Muscle of leg (tissue), 11 donors: ENCODE data around the gene AMOTL2. TPM values are rescaled to one million over a fixed set of nuclear protein-coding genes. Genes with fewer than 3 reads are reported as not detected.

Experiments
- DNase-seq: peaks from one replicate; pipeline ENCODE4 v3.0.0; 2013
- H3K27ac ChIP-seq: one replicate; pipeline ENCODE4 v1.5.1; 2013; ENCODE audit warnings: mild to moderate bottlenecking, low read length, control low read depth
- H3K27me3 ChIP-seq: one replicate; pipeline ENCODE4 v1.6.1; 2013; ENCODE audit warnings: low read length; ENCODE audit not compliant: control insufficient read depth, insufficient read depth
- H3K36me3 ChIP-seq: one replicate; pipeline ENCODE4 v1.6.1; 2013; ENCODE audit warnings: low read length; ENCODE audit not compliant: control insufficient read depth, insufficient read depth
- H3K4me1 ChIP-seq: one replicate; pipeline ENCODE4 v1.6.1; 2013; ENCODE audit warnings: low read length; ENCODE audit not compliant: control insufficient read depth, insufficient read depth
- H3K4me3 ChIP-seq: one replicate; pipeline ENCODE4 v1.5.1; 2013; ENCODE audit warnings: low read length, control low read depth
- H3K9me3 ChIP-seq: replicated peaks from 2 replicates; pipeline ENCODE4 v1.6.1; 2013; ENCODE audit warnings: low read depth, low read length; ENCODE audit not compliant: control insufficient read depth
- WGBS: methylation state at CpG from one replicate; pipeline ENCODE4 v1.1.5; 2013; ENCODE audit warnings: missing lambda C conversion rate; ENCODE audit not compliant: insufficient coverage; 5-methylcytosine and 5-hydroxymethylcytosine counted together
- polyA plus RNA-seq, 8 donors: library from polyadenylated mRNA; unstranded; fragments of 120-200 nt; gene quantifications; one replicate each; pipeline versions ENCODE4 v1.2.1 to v1.2.3, GENCODE V29; 2013; ENCODE audit warnings: inconsistent platforms in 1 of 8, low replicate concordance in 1 of 8; ENCODE audit not compliant: insufficient read length in 8 of 8, insufficient read depth in 1 of 8
- total RNA-seq: library from RNA; stranded (reverse); fragments of 120-200 nt; gene quantifications from one replicate; pipeline ENCODE4 v1.2.4, GENCODE V29; 2013

The AMOTL2 gene
- total and polyA plus RNA-seq, 9 donors: 49.4 to 77.0 (median 58.9) TPM

- H3K4me3 ChIP-seq: no peak overlapping the region
- H3K4me1 ChIP-seq: peaks cover 100% of the 10 kb centered on the region
- WGBS: 63% methylated on average over 32 of the region's 33 CpGs
- H3K27me3 ChIP-seq: no peaks in the 10 kb centered on the region
- peaks cover 95% of the 10 kb centered on the region for H3K36me3 ChIP-seq
- DNase-seq: peak; percentile 74
- no peaks in the 10 kb centered on the region for H3K9me3 ChIP-seq
- H3K27ac ChIP-seq: peak overlapping the region; percentile 68
These were observed 12.9 kb downstream of the AMOTL2 start for GRCh38 chr3:134361162-134361835.

GRCh38 chr3:134360046-134360445 is 14.2 kb downstream of the AMOTL2 start:
- Histone ChIP-seq H3K9me3 (no peaks in the 10 kb centered on the region), H3K27me3 (no peaks in the 10 kb centered on the region), H3K4me3 (no peak overlapping the region), H3K27ac (peak overlapping the region; percentile 58), H3K4me1 (peaks cover 97% of the 10 kb centered on the region), H3K36me3 (peaks cover 92% of the 10 kb centered on the region)
- 69% methylated on average over 9 of the region's 12 CpGs for WGBS
- no peak for DNase-seq

- Histone ChIP-seq H3K9me3 (no peaks in the 10 kb centered on the region), H3K27me3 (no peaks in the 10 kb centered on the region), H3K27ac (peak overlapping the region; percentile 71), H3K4me3 (no peak overlapping the region), H3K36me3 (peaks cover 93% of the 10 kb centered on the region), H3K4me1 (peaks cover 97% of the 10 kb centered on the region)
- WGBS: 84% methylated on average over 11 of the region's 13 CpGs
- DNase-seq: no peak
These were observed 14.9 kb downstream of the AMOTL2 start for GRCh38 chr3:134359121-134360010.

GRCh38 chr3:134357914-134358811 is 16.1 kb downstream of the AMOTL2 start:
- H3K36me3 ChIP-seq: peaks cover 96% of the 10 kb centered on the region
- H3K27ac ChIP-seq: peak overlapping the region; percentile 77
- peak; percentile 88 for DNase-seq
- H3K9me3 ChIP-seq: no peaks in the 10 kb centered on the region
- H3K27me3 ChIP-seq: no peaks in the 10 kb centered on the region
- H3K4me1 ChIP-seq: peaks cover 97% of the 10 kb centered on the region
- WGBS: 38% methylated on average over 3 of the region's 10 CpGs
- no peak overlapping the region for H3K4me3 ChIP-seq

- Histone ChIP-seq H3K4me3 (no peak overlapping the region), H3K27ac (peak overlapping the region; percentile 77), H3K27me3 (no peaks in the 10 kb centered on the region), H3K9me3 (no peaks in the 10 kb centered on the region), H3K4me1 (peaks cover 97% of the 10 kb centered on the region), H3K36me3 (peaks cover 96% of the 10 kb centered on the region)
- no peak for DNase-seq
- 67% methylated on average over 3 of the region's 10 CpGs for WGBS
These were observed 16.9 kb downstream of the AMOTL2 start for GRCh38 chr3:134357261-134357913.

- peaks cover 96% of the 10 kb centered on the region for H3K4me1 ChIP-seq
- DNase-seq: no peak
- no peaks in the 10 kb centered on the region for H3K27me3 ChIP-seq
- H3K27ac ChIP-seq: peak overlapping the region; percentile 77
- peaks cover 88% of the 10 kb centered on the region for H3K36me3 ChIP-seq
- H3K9me3 ChIP-seq: no peaks in the 10 kb centered on the region
- no peak overlapping the region for H3K4me3 ChIP-seq
- WGBS: 53% methylated on average over 6 of the region's 9 CpGs
These were observed 17.7 kb downstream of the AMOTL2 start for GRCh38 chr3:134356411-134357040.

- no peak for DNase-seq
- Histone ChIP-seq H3K36me3 (peaks cover 85% of the 10 kb centered on the region), H3K4me3 (no peak overlapping the region), H3K27ac (peak overlapping the region; percentile 13), H3K27me3 (no peaks in the 10 kb centered on the region), H3K9me3 (no peaks in the 10 kb centered on the region), H3K4me1 (peaks cover 94% of the 10 kb centered on the region)
- WGBS: no CpG with 5 or more reads among the region's 5 CpGs
These were observed 18.8 kb downstream of the AMOTL2 start for GRCh38 chr3:134355416-134355815.

GRCh38 chr3:134354612-134355251 is 19.5 kb downstream of the AMOTL2 start:
- peaks cover 78% of the 10 kb centered on the region for H3K36me3 ChIP-seq
- no peak overlapping the region for H3K4me3 ChIP-seq
- H3K27ac ChIP-seq: peak overlapping the region; percentile 67
- H3K9me3 ChIP-seq: no peaks in the 10 kb centered on the region
- peaks cover 87% of the 10 kb centered on the region for H3K4me1 ChIP-seq
- no peak for DNase-seq
- 88% methylated on average over 7 of the region's 7 CpGs for WGBS
- H3K27me3 ChIP-seq: no peaks in the 10 kb centered on the region
